ENCODE data around the gene AMBN.

Gene AMBN

DNA sequence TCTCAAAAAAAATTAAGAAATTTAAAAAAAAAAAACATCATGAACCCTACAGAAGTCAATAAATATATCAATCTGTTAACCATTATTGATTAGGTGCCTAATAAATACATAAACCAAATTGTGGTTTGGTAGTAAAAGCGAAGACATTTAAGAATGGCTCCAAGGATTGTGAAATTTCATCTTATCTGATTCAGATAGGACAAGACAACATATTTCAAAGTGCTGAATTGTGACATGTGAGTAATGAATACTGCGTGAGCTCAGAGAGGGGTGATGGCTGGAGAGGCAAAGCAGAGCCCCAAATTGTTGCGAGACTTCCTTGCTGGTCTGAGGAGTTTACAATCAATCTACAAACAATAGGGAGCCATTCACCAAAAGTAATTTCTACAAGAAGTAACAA lies 8.2 kb downstream of the AMBN start:
- Histone ChIP-seq H3K4me3 (ENCODE audit: low read length) (no peak overlapping the region), H4K20me1 (ENCODE audit: control insufficient read depth, insufficient read depth, low read depth, low read length) (no peaks in the 10 kb centered on the region), H3K27ac (ENCODE audit: low read depth, low read length) (no peak overlapping the region), H3K9me2 (replicated peaks; ENCODE audit: control insufficient read depth, low read length) (no peaks in the 10 kb centered on the region), H3F3A (ENCODE audit: control insufficient read depth, insufficient read depth) (0 out of 2 replicates have a peak, but pooled peaks cover 4% of the 10 kb centered on the region), H3K36me3 (ENCODE audit: control insufficient read depth, low read length) (no peaks in the 10 kb centered on the region), H3K4me2 (ENCODE audit: low read length) (no peak overlapping the region), H3K27me3 (ENCODE audit: control insufficient read depth, low read length) (no peaks in the 10 kb centered on the region), H3K4me1 (ENCODE audit: control insufficient read depth, low read length) (peaks cover 12% of the 10 kb centered on the region), H3K9me3 (ENCODE audit: control insufficient read depth, insufficient read depth, low read length) (no peaks in the 10 kb centered on the region), H3K79me2 (ENCODE audit: control insufficient read depth, low read length) (no peaks in the 10 kb centered on the region)
- TF ChIP-seq, protein P1, sequence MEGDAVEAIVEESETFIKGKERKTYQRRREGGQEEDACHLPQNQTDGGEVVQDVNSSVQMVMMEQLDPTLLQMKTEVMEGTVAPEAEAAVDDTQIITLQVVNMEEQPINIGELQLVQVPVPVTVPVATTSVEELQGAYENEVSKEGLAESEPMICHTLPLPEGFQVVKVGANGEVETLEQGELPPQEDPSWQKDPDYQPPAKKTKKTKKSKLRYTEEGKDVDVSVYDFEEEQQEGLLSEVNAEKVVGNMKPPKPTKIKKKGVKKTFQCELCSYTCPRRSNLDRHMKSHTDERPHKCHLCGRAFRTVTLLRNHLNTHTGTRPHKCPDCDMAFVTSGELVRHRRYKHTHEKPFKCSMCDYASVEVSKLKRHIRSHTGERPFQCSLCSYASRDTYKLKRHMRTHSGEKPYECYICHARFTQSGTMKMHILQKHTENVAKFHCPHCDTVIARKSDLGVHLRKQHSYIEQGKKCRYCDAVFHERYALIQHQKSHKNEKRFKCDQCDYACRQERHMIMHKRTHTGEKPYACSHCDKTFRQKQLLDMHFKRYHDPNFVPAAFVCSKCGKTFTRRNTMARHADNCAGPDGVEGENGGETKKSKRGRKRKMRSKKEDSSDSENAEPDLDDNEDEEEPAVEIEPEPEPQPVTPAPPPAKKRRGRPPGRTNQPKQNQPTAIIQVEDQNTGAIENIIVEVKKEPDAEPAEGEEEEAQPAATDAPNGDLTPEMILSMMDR (IDR thresholded peaks at IDR 0.05; ENCODE audit: low read depth, low read length, poor library complexity, severe bottlenecking) = no peak
- TF ChIP-seq EZH2phosphoT487 (IDR thresholded peaks at IDR 0.05; ENCODE audit: borderline replicate concordance, low read length) = no peak

DNA sequence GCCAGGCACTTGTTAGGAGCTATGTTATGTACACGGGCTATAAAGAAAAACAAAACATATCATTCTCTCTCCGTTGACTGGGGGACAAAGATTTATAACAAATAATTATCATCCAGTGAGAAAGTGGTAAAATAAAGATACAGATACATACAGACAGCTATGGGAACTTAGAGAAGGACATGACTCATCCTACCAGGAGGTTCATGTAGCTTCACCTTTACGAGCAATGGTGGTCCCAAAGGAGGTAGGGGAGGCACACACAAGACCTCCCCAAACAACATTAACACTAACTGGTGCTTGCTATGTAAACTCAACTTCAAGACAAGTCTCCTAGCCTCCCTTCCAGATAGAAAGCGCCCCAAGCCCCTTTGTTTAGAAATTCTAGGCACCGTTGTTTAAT lies 8.9 kb downstream of the AMBN start:
- H3K4me2 ChIP-seq (ENCODE audit: low read length) = no peak overlapping the region
- no peak overlapping the region for H3K27ac ChIP-seq (ENCODE audit: low read depth, low read length)
- H3K36me3 ChIP-seq (ENCODE audit: control insufficient read depth, low read length) = no peaks in the 10 kb centered on the region
- no peaks in the 10 kb centered on the region for H4K20me1 ChIP-seq (ENCODE audit: control insufficient read depth, insufficient read depth, low read depth, low read length)
- peaks cover 12% of the 10 kb centered on the region for H3K4me1 ChIP-seq (ENCODE audit: control insufficient read depth, low read length)
- H3K9me2 ChIP-seq (replicated peaks; ENCODE audit: control insufficient read depth, low read length) = no peaks in the 10 kb centered on the region
- no peak overlapping the region for H3K4me3 ChIP-seq (ENCODE audit: low read length)
- H3F3A ChIP-seq (ENCODE audit: control insufficient read depth, insufficient read depth) = 0 out of 2 replicates have a peak, but pooled peaks cover 4% of the 10 kb centered on the region
- no peaks in the 10 kb centered on the region for H3K9me3 ChIP-seq (ENCODE audit: control insufficient read depth, insufficient read depth, low read length)
- TF ChIP-seq EZH2phosphoT487 (IDR thresholded peaks at IDR 0.05; ENCODE audit: borderline replicate concordance, low read length) = no peak
- TF ChIP-seq, protein P1 (IDR thresholded peaks at IDR 0.05; ENCODE audit: low read depth, low read length, poor library complexity, severe bottlenecking) = no peak
- no peaks in the 10 kb centered on the region for H3K79me2 ChIP-seq (ENCODE audit: control insufficient read depth, low read length)
- H3K27me3 ChIP-seq (ENCODE audit: control insufficient read depth, low read length) = no peaks in the 10 kb centered on the region

DNA sequence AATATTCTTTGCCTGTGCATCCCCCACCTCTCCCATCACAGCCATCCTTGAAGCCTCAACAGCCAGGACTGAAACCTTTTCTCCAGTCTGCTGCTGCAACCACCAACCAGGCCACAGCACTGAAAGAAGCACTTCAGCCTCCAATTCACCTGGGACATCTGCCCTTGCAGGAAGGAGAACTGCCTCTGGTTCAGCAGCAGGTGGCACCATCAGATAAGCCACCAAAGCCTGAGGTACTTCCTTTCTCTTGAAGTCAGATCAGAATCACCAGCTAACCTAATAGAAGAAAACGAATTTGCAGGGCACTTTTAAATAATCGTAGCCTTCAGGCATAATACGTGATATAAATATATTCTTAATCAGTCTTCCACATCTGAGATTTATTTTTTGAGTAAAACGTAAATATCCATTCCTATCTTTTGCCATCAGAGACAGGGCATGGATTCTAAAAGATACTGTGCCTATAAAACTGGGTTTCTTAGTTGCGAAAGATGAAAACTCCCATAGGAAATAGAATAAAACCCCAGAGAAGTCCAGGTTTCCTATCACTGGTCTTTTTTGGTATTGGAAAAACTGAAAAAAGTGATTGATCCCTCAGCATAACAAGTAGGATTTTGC lies 9.5 kb downstream of the AMBN start:
- Histone ChIP-seq H3K4me3 (ENCODE audit: low read length) (no peak overlapping the region; the same call in 1 of the 2 replicates), H3K27ac (ENCODE audit: low read depth, low read length) (no peak overlapping the region), H3K9me3 (ENCODE audit: control insufficient read depth, insufficient read depth, low read length) (no peaks in the 10 kb centered on the region), H3K9me2 (replicated peaks; ENCODE audit: control insufficient read depth, low read length) (no peaks in the 10 kb centered on the region), H3K4me2 (ENCODE audit: low read length) (peak overlapping the region; percentile 43), H3K4me1 (ENCODE audit: control insufficient read depth, low read length) (peaks cover 12% of the 10 kb centered on the region), H3K79me2 (ENCODE audit: control insufficient read depth, low read length) (no peaks in the 10 kb centered on the region), H3K36me3 (ENCODE audit: control insufficient read depth, low read length) (no peaks in the 10 kb centered on the region), H4K20me1 (ENCODE audit: control insufficient read depth, insufficient read depth, low read depth, low read length) (no peaks in the 10 kb centered on the region), H3K27me3 (ENCODE audit: control insufficient read depth, low read length) (no peaks in the 10 kb centered on the region), H3F3A (ENCODE audit: control insufficient read depth, insufficient read depth) (0 out of 2 replicates have a peak, but pooled peaks cover 4% of the 10 kb centered on the region)
- TF ChIP-seq, protein P1 (IDR thresholded peaks at IDR 0.05; ENCODE audit: low read depth, low read length, poor library complexity, severe bottlenecking) = peak; percentile 91
- no peak for TF ChIP-seq EZH2phosphoT487 (IDR thresholded peaks at IDR 0.05; ENCODE audit: borderline replicate concordance, low read length)

Measured in DOHH2 (cell line).